Endothelial cell of umbilical vein (primary cell): ENCODE results near the gene ERFL. TPM values are rescaled to one million over a fixed set of nuclear protein-coding genes. Genes with fewer than 3 reads are reported as not detected.

Experiments used
- BruUV-seq: library from RNA; stranded (reverse); fragments of 400-500 nt; replicated peaks from 2 replicates; lab custom pipeline; 2021; lab: Mats Ljungman, UMichigan
- CTCF ChIA-PET: fragments of 300-600, 350-600 bp; sonication (Branson Sonifier 250); formaldehyde crosslinking; loops from one replicate; lab custom pipeline; 2021; ENCODE audit warnings: antibody characterized with exemption, inconsistent platforms; lab: Charles Lee
- POLR2A ChIA-PET: fragments of 300-600, 350-600 bp; sonication (Branson Sonifier 250); formaldehyde crosslinking; loops from one replicate; lab custom pipeline; 2021; ENCODE audit warnings: antibody characterized with exemption, inconsistent platforms; lab: Charles Lee
- DNase-seq: peaks from one replicate; pipeline ENCODE4 v3.0.0-alpha.2; 2011; ENCODE audit warnings: low read depth, low spot score
- FAIRE-seq: peaks from 2 replicates; lab custom pipeline; 2011; peaks lifted over from hg19 to GRCh38; lab: Jason Lieb, UNC
- H2AFZ ChIP-seq: 2 replicates; pipeline ENCODE4 v1.6.0; 2012; ENCODE audit warnings: low read depth, low read length, control low read depth, inconsistent platforms
- H3K27ac ChIP-seq: 2 replicates; pipeline ENCODE4 v1.5.1; 2011; ENCODE audit warnings: low read depth, mild to moderate bottlenecking, control low read depth, low read length, moderate library complexity; ENCODE audit not compliant: insufficient read depth
- H3K27me3 ChIP-seq, 2 experiments: 2 replicates each; pipeline versions ENCODE4 v1.6.0 to v1.6.1; 2011; ENCODE audit warnings: low read length in 2 of 2, mixed read lengths in 1 of 2; ENCODE audit not compliant: control insufficient read depth in 2 of 2, insufficient read depth in 2 of 2
- H3K36me3 ChIP-seq, 2 experiments: 2 replicates in 1 of 2; 3 replicates in 1 of 2; pipeline ENCODE4 v1.5.1; 2011; ENCODE audit warnings: low read length in 2 of 2, mild to moderate bottlenecking in 1 of 2, moderate library complexity in 1 of 2; ENCODE audit not compliant: control insufficient read depth in 2 of 2, insufficient read depth in 2 of 2; ENCODE audit errors: extremely low read depth in 1 of 2
- H3K4me1 ChIP-seq: 3 replicates; pipeline ENCODE4 v1.5.1; 2011; ENCODE audit warnings: mild to moderate bottlenecking, low read length; ENCODE audit not compliant: control insufficient read depth, insufficient read depth; ENCODE audit errors: extremely low read depth
- H3K4me2 ChIP-seq: 2 replicates; pipeline ENCODE4 v1.6.1; 2011; ENCODE audit warnings: low read length, control low read depth, mixed read lengths; ENCODE audit not compliant: insufficient read depth
- H3K4me3 ChIP-seq, 3 experiments: fragments of 200-600 bp in 1 of 3; sonication (generic), shearing (Covaris generic) in 1 of 3; replicated peaks in 1 of 3; 2 replicates each; pipeline ENCODE4 v1.5.1; 2011 to 2016; ENCODE audit warnings: control low read depth in 3 of 3, low read length in 3 of 3, mild to moderate bottlenecking in 2 of 3, inconsistent platforms in 1 of 3, low read depth in 1 of 3, moderate library complexity in 1 of 3; ENCODE audit not compliant: insufficient read depth in 1 of 3
- H3K79me2 ChIP-seq: 2 replicates; pipeline ENCODE4 v1.6.0; 2012; ENCODE audit warnings: low read length, inconsistent platforms; ENCODE audit not compliant: control insufficient read depth, insufficient read depth
- H3K9ac ChIP-seq: replicated peaks from 2 replicates; pipeline ENCODE3; 2011; ENCODE audit warnings: low read length, control low read depth; ENCODE audit not compliant: insufficient read depth; ENCODE audit errors: extremely low read depth
- H3K9me1 ChIP-seq: replicated peaks from 3 replicates; pipeline ENCODE4 v1.6.0; 2011; ENCODE audit warnings: mild to moderate bottlenecking, low read length; ENCODE audit not compliant: control insufficient read depth, insufficient read depth; ENCODE audit errors: extremely low read depth
- H3K9me3 ChIP-seq: replicated peaks from 2 replicates; pipeline ENCODE4 v1.5.1; 2012; ENCODE audit warnings: low read length, inconsistent platforms; ENCODE audit not compliant: control insufficient read depth, insufficient read depth
- H4K20me1 ChIP-seq: replicated peaks from 2 replicates; pipeline ENCODE3; 2011; ENCODE audit warnings: mild to moderate bottlenecking, low read length; ENCODE audit not compliant: control insufficient read depth, insufficient read depth; ENCODE audit errors: extremely low read depth
- CTCF ChIP-seq, 2 donors: IDR thresholded peaks; 1 replicate in 1 of 2; 2 replicates in 1 of 2; pipeline ENCODE4 v1.5.1; 2011; ENCODE audit warnings: low read length in 2 of 2, mild to moderate bottlenecking in 2 of 2, moderate library complexity in 2 of 2, control low read depth in 1 of 2, inconsistent platforms in 1 of 2, low read depth in 1 of 2; ENCODE audit not compliant: insufficient read depth in 1 of 2; ENCODE audit errors: extremely low read depth in 1 of 2
- EZH2 ChIP-seq: IDR thresholded peaks from 2 replicates; pipeline ENCODE4 v1.6.1; 2012; ENCODE audit warnings: borderline replicate concordance, low read depth, mild to moderate bottlenecking, moderate library complexity, low read length, inconsistent platforms; ENCODE audit not compliant: severe bottlenecking
- FOS ChIP-seq: IDR thresholded peaks from 2 replicates; pipeline ENCODE4 v1.6.1; 2011; ENCODE audit warnings: mild to moderate bottlenecking, low read length, moderate library complexity, borderline replicate concordance; ENCODE audit not compliant: insufficient read depth
- dilution Hi-C: fragments of 300-500 bp; cut with MboI; formaldehyde crosslinking; loops from one replicate; pipeline ENCODE4 v1.15.0; 2019; ENCODE audit warnings: low sequenced_read_pairs; ENCODE audit not compliant: extremely low pct_ligation_motif_present
- intact Hi-C: fragments of 100-400 bp; cut with micrococcal nuclease; formaldehyde crosslinking; loops from one replicate; pipeline ENCODE4 v1.10.0; 2022
- polyA plus RNA-seq, 4 experiments: library from polyadenylated mRNA; depleted of rRNA in 3 of 4; stranded (reverse) in 3 of 4; unstranded in 1 of 4; fragments of >200 nt; gene quantifications; 2 replicates each; pipeline versions ENCODE4 v1.2.1 to v1.2.3, GENCODE V29; 2011 to 2012; ENCODE audit warnings: missing spikeins in 1 of 4
- total RNA-seq: library from RNA; stranded (reverse); gene quantifications from 2 replicates; pipeline ENCODE4 v1.2.3, GENCODE V29; 2021

Gene ERFL
- total and polyA plus RNA-seq, 2 donors (not counting 3 experiments of a cell fraction or from before 2014, with no cell fraction given), result not detected

GRCh38 chr19:41968751-41969595 lies 40.7 kb upstream of the ERFL start:
- no peak for TF ChIP-seq FOS
- TF ChIP-seq CTCF (IDR thresholded peaks at IDR 0.05; ENCODE audit: extremely low read depth in 1 of 2, insufficient read depth in 1 of 2, low read depth in 1 of 2, low read length in 2 of 2), result no peak
- no peak for TF ChIP-seq EZH2
- Histone ChIP-seq H2AFZ (no peak overlapping the region), H4K20me1 (no peaks in the 10 kb centered on the region), H3K9me1 (no peaks in the 10 kb centered on the region), H3K36me3 (no peaks in the 10 kb centered on the region), H3K4me2 (no peak overlapping the region), H3K9ac (no peak overlapping the region), H3K4me3 (no peak overlapping the region), H3K27me3 (no peaks in the 10 kb centered on the region), H3K27ac (no peak overlapping the region), H3K9me3 (no peaks in the 10 kb centered on the region), H3K79me2 (no peaks in the 10 kb centered on the region), H3K4me1 (no peaks in the 10 kb centered on the region)
- FAIRE-seq, result no peak
- dilution Hi-C loops (no loop called here), intact Hi-C loops (no loop called here)
- CTCF ChIA-PET, result no interaction called here
- no TSS peak for BruUV-seq
- no peak for DNase-seq
- POLR2A ChIA-PET, result no interaction called here
